GM18873 (cell line): ENCODE data around the gene TDP1.

ENCODE experiments used
- ATAC-seq: cut with Tn5 transposase; IDR thresholded peaks from one replicate; pipeline ENCODE4 v1.9.1; 2021; ENCODE audit warnings: mild to moderate bottlenecking, moderate library complexity, moderate number of reproducible peaks; ENCODE audit not compliant: unreplicated experiment, low FRiP score

TDP1 gene

DNA sequence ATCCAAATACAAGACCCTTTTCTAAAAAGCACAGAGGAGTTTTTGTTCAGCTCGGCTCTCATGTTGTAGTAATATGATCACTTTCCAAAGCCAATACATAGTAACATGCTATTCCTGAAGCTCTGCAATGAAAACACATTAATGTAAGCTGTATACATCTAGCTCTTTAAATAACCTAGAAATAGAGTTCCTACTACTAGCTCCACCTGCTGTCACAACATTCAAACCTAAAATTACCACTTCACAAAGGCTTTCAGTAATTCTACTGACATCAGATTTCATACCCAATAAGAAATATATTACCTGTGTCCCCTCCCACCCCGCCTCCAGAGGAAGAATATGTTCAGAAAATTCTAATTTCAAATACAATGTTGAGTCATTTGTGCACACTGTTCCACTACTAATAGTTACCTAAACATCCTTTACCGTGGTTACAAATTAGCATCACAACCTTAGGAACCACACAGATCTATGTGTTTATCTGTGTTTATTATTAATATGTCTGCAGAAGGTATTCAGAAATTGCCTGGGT, 19.0 kb upstream of the TDP1 start:
- no peak for ATAC-seq

DNA sequence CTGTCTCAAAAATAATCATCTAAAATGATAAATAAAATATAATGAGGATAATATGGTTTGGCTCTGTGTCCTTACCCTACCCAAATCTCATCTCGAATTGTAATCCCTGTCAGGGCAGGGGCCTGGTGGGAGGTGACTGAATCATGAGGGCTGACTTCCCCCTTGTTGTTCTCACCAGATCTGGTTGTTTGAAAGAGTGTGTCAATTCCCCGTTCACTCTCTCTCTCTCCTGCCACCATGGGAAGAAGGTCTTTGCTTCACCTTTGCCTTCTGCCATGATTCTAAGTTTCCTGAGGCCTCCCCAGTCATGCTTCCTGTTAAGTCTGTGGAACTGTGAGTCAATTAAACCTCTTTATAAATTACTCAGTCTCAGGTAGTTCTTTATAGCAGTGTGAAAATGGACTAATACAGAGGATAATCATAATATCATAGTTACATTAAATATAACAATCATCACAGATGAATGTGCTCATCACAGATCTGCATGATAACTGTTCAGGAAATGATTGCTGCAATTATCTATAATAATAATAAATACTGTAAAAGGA, 13.8 kb upstream of the TDP1 start:
- ATAC-seq: no peak

GRCh38 chr14:89947344-89947743, 8.4 kb upstream of the TDP1 start:
- no peak for ATAC-seq

GRCh38 chr14:89952576-89952975, 3.2 kb upstream of the TDP1 start:
- no peak for ATAC-seq

- ATAC-seq: no peak
Measured at GRCh38 chr14:89953602-89954001, 2.1 kb upstream of the TDP1 start.

DNA sequence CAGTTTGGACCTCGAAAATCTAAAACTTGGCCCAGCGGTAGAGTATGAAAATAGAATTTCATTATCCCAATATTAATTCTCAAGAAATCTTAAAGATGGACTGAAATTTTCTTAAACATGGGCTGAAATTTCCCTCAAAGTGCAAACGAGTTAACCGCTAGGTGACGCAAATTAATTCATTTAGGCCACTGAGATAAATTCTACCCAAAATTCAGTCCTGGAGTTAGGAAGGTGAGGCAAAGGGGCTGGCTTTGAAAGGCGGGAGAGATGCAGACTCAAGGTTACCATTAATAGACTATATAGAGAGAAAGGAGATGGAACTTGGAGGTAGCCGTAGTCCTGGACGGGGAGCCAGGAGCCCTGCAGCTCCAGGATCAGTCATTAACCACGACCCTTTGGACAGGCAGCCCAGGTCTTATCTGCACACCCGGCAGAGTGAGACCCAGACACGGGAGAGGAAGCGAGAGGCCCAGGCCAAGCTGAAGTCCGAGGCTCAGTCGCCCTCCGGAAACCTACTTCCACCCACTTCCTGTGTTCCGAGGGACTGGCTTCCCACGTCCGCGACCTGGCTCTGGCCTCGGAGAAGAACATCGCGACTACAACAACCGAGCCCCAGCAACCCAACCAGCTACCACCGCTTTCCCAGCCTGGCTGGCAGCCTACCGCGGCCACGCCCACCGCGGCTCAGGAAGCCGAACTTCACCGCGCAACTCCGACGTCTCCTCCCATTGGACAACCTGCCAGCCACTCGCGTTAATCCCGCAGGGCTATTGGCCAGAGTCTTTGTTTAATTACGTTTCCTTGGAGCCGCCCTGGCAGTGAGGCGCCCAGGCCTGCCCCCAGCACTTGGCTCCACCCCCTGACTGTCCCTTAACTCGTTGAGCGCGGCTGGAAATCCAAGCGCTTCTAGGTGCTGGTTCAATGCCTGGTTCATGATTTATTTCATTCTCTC, 1.4 kb upstream of the TDP1 start, which contains the start of gene EFCAB11:
Gene EFCAB11 (minus strand): TSS at position 661 of the 952 bp plus-strand sequence. CDS start 70 bp downstream, at position 591.
- peak; percentile 89 for ATAC-seq

- ATAC-seq: peak; percentile 3
Measured at GRCh38 chr14:89955022-89955744, 544 bp upstream of the TDP1 start.

GRCh38 chr14:89956661-89957009, 908 bp downstream of the TDP1 start:
- ATAC-seq: no peak

GRCh38 chr14:89957376-89957775, 1.6 kb downstream of the TDP1 start:
- ATAC-seq: no peak

- ATAC-seq: no peak
Measured at GRCh38 chr14:89957791-89958190, 2.1 kb downstream of the TDP1 start.

GRCh38 chr14:89958966-89959365, 3.2 kb downstream of the TDP1 start:
- no peak for ATAC-seq

DNA sequence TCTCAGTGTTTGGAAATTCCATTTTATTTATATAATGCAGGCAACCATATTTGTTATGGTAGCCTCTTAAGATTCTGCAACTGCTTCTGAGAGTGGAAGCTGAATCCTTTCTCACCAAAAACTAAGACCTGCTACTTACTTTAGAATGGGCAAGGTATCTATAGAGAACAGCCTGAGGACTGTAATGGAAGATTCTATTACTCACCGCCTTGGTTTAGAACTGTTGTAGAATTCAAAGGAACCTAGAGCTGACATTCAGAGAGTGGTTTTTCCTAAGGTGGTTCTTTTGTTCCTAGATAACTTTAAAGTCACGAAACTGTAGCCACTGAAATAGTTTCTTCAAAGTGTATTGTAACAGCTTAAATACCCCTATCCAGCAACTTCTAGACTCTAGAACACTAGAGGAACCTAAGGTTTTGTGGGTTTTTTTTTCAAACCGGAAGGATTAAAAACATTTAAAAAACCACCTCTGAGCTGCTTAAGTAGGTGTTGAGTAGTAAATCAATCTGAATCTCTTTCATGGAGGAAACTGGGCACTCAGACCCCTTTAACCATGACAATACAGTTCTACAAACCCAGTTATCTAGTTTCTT, 4.2 kb downstream of the TDP1 start:
- no peak for ATAC-seq

GRCh38 chr14:89960914-89961313, 5.2 kb downstream of the TDP1 start:
- ATAC-seq: no peak

GRCh38 chr14:89963288-89963978, 7.7 kb downstream of the TDP1 start:
- ATAC-seq: no peak

GRCh38 chr14:89965839-89966238, 10.1 kb downstream of the TDP1 start:
- no peak for ATAC-seq

DNA sequence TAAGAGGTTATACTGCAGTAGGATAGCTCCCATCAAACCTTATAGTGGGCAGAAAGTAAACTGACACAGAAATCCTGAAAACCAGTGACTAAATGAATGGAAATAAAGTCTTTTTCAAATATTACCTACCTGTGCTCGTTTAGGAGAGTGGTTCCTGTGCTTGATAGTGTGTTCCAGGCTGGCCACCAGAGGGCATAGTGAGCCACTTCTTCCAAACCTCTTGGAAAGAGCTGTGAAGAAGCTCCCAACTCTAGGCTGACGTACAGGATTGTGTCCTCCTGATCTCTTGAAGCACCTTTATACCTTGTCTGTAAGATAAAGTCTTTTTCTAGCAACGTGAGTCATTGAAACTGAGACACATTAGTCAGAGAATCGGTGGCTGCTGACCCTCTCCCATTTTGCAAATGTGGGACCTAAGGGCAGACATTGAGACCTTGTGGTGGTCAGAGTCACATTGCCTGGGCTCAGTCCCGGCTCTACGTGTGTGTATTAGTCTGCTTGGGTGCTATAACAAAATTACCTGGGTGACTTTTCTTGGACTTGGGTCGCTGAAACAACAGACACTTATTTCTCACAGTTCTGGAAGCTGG, 17.6 kb downstream of the TDP1 start:
- ATAC-seq: no peak

DNA sequence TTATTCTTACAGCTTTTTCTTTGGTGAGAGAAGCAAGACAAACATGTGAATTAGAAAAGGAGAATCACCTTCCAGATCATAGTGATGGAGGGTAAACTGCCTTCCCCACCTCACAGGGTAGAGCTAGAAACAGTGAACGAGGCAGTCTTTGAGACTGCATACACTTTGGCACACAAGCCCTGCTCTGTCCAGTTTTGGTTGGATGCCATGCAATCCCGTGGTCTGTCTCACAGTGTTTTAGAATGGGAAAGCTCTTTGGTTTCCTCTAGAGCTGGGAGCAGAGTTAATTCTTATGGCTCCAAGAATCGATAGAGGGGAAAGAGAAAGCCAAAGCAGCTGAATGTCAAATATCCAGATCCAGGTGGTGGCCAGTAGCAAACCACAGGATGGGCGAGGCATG, 21.9 kb downstream of the TDP1 start:
- no peak for ATAC-seq

- ATAC-seq: no peak
Measured at GRCh38 chr14:89978656-89979055, 22.9 kb downstream of the TDP1 start.

- no peak for ATAC-seq
Measured at GRCh38 chr14:89983375-89983774, 27.6 kb downstream of the TDP1 start.
